Measurements from ENCODE around the gene VAPB. TPM values are rescaled to one million over a fixed set of nuclear protein-coding genes. Genes with fewer than 3 reads are reported as not detected.

The VAPB gene
- total RNA-seq, 1 donor from 2014 or later: 51.5 TPM

DNA sequence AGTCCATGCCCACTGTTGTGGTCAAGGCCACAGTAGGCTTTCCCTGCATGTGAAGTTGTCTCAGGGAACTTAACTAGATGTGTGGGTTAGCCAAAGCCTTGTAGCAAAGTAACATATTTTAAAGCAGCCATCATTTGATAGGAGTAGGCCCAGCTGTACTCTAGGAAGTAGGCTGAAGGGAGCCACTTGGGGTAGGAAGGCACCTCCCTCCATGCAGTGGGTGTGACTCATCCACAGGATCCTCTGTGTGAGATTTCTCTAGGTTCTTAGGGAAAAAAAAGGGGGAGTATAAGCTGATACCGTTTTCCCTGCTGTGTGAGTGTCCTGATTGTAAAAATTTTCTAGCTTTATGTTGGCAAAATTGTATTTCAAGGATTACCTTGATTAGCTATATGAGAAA, 44.7 kb downstream of the VAPB start:
- no peak for DNase-seq (ENCODE audit: low spot score)

DNA sequence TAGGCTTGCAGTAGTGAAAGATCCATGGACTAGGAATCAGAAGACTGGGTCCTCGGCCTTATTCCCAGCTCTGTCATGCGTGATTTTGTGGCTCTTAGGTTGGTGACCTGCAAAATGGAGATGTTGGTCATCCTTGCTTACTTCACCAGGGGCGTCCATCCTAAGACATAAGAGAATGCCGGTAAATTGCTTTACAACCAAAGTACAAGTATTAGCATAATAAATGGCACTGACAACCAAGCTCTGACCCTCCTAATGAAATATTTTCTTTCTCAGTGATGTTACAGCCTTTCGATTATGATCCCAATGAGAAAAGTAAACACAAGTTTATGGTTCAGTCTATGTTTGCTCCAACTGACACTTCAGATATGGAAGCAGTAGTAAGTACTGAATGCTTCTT, 45.3 kb downstream of the VAPB start:
- no peak for DNase-seq (ENCODE audit: low spot score)

DNA sequence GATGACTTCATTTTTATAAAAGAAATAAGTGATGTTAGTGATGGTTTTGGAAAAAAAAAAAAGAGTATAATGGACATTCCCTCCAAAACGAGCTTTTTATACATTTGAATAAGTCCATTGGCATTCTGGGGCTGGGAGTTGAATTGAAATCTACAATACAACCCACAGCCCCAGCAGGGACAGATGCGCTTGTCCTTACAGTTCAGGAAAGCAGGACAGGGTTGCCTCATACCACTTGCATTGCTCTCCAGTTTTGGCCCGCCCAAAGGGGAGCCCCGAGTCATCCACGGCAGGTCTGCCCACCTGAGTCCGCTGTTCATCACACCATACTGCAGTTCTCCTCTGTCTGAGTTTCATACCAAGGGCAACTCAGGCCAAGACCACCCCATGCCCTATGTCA, 46.2 kb downstream of the VAPB start:
- no peak for DNase-seq (ENCODE audit: low spot score)

DNA sequence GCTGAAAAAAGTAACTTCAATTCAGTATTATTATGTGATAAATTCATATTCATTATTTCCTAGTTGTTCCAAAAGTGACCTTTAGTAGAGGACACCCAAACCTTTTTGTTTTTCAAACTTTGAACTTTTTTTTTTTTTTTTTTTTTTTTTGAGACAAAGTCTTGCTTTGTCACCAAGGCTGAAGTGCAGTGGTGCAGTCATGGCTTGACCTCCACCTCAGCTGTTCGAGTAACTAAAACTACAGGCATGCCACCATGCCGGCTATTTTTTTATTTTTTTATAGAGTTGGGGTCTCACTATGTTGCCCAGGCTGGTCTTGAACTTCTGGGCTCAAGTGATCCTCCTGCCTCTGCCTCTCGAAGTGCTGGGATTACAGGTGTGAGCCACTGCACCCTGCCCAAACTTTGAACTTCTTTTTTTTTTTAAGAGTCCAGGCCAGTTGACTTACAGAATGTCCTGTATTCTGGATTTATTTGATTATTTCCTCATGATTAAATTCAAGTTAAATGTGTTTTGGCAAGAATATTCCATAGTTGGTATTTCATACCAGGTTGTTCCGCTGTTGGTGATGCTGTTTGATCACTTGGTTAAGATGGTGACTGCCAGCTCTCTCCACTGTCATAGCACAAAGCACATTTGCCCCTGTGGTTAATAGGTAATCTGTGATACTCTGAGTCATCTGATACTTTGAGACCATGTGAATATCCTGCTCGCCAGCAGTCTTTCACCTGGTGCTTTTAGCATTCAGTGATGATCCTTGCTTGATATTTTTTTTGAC, 48.0 kb downstream of the VAPB start:
- no peak for DNase-seq (ENCODE audit: low spot score)

DNA sequence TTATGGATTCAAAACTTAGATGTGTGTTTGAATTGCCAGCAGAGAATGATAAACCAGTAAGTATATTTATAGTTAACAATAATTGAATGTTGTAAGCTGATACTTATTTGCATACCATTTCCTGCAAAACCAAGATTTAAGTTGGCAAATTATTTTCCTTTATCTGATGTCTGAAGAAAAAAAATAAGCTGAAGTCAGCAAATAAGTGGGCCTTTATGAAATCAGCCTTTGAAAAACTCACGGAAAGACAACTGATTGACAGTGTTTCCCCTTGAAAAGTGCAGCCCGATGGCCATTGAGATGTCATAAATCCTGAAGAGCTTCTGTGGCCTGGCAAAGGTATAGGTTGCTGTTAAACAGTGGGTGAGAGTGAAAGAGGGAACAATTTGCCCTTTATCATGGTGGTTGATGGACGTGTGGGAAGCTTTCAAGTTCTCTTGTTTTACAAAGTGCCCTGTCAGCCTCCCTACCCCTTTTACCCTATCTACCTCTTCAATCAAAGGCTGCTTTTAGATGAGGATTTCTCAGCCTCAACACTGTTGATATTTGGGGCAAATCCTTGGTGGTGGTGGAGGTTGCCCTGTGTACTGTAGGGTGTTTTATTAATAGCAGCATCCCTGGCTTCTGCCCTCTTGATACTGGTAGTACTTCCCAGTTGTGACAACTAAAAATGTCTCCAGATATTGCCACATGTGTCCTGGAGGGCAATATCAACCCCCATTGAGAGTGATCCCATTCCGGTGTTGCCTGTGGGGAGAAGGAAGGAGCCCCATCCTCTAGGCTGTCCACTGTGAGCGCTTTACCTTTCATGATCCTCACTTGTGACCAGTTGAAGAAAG, 50.2 kb downstream of the VAPB start:
- no peak for DNase-seq (ENCODE audit: low spot score)

DNA sequence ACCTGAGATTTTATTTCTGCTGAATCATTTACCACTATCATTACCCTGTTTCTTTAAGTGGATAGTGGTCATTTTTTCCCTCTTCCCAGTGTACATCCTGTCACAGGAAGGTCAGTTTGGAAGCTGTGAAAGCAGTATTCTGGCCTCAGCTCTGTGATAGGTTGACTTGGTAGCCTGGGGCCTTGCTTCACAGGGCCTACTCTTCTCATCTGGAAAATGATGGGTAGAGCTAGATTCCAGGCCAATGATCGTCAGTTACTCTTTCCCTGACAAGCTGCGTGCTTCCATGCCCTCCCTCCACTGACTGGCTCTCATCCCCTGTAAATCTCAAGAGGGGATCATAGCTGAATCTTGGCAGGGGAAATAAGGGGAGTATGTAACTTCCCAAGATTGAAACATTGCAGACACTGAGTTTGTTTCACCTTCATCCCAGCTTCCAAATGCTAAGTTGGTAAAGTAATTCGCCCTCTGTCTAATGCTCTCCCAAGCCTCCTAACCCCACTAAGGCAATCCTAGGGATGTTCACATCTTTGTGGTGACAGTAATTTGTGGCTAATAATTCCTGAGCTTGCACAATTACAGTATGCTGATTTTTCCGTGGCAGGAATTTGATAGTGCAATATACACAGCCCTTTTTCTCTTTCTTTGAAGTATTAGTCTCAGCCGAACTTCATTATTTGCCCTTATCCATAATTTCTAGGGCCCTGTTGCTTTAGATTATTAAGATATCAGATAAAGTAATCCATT, 51.2 kb downstream of the VAPB start:
- DNase-seq (ENCODE audit: low spot score): no peak

DNA sequence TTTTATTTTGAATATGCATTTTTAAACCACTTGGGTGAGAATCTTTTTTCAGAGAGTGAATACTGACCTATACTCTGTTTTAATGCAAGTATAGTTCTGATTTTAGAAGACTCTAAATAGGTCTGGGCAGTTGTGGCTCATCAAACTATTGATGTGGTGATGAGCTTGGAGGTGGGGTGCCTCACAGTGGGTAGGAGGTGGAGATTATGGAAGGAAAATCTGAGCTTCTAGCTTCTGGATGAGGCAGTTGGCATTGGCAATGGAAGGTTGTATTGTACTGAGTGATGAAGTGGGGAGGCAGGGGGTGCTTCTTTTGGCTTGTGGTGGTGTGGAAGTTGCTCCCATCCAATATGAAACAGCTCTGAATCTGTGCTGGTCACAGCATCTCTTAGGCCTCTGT, 52.7 kb downstream of the VAPB start:
- DNase-seq (ENCODE audit: low spot score): no peak

DNA sequence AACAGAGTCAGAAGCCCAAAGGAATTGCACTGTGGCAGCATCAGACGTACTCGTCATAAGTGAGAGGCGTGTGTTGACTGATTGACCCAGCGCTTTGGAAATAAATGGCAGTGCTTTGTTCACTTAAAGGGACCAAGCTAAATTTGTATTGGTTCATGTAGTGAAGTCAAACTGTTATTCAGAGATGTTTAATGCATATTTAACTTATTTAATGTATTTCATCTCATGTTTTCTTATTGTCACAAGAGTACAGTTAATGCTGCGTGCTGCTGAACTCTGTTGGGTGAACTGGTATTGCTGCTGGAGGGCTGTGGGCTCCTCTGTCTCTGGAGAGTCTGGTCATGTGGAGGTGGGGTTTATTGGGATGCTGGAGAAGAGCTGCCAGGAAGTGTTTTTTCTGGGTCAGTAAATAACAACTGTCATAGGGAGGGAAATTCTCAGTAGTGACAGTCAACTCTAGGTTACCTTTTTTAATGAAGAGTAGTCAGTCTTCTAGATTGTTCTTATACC, 55.8 kb downstream of the VAPB start:
- DNase-seq (ENCODE audit: low spot score): no peak

DNA sequence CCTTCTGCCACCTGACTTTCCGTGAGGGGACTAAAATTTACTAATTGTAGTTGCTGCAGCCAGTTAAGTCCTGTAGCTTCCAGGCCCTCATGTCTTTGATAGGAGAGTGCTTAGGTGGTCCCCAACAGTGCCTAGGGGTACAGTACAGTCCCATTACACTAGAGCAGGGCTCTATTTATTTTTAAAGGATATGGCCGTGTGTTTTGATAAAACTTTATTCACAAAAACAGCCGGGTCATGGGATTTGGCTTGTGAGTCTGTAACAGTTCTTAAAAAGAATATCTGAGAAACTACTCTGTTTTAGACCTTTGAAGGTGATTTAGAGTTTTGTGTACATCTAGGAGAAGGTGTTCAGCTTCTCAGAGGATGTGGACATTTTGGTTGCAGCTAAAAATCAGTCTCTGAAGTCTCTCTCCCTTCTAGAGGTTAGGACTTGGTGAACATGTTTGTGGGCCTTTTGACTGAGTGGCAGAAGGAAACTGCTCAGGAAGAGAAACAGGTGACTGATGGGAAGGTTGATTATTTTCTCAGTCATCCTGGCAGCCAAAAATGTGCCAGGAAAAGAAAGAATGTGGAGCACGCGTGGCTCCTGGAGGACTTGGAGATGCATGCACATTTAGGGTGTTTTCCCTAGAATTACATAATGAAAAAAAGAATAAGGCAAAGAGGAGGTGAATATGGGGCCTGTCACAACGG, 57.4 kb downstream of the VAPB start:
- no peak for DNase-seq (ENCODE audit: low spot score)

DNA sequence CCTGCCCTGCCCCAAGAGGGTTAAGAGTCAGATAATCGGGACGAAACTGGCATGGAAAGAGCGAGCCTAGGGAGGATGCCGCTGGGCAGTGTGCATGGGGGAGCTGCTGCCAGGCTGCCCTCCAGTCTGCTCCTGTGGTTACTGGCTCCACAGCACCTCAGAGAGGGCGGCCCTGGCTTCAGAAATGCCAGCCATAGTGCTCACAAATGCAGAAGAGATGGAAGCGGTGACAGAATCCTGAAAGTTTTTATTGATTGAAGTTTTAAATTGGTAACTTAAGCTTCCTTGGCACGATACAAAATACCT, 57.9 kb downstream of the VAPB start:
- DNase-seq (ENCODE audit: low spot score): no peak

DNA sequence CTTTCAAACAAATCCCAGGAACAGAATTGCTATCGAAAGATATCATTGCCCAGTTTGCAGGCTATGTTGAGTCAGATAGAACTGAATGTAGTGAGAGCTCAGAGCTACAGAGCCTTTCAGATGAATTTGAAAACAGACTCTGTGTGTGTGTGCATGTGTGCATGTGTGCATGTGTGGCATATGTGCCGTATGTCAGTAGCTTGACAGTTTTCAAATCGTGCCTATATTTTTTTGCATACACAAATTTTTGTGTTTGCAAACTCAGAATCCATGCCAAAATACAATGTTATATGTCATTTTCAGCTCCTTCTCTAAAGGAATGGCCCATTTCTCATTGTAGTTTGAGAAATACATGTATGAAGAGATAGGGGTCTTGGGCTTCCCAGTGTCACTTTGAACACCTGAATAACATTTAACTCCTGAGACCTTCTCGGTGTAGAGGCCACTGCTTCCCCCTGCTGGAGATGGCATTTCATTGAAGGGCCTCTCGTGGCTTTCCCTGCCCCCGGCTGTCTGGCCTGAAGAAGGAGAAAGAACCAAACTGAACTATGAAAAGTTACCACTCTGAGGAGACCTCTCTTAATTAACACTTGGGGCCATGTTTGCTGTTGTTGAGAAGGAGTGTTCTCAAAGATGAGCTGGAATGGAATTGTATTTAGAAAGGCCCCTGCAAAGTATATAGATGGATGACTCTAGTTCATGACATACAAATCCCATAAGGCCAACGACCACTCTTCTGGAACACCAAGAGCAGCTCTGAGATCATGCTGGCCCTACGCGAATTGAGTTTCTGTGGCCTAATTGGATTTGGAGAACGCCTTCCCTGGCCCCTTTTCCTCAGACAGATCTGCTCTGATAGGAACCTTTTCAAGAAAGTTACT, 58.7 kb downstream of the VAPB start:
- DNase-seq (ENCODE audit: low spot score): no peak

DNA sequence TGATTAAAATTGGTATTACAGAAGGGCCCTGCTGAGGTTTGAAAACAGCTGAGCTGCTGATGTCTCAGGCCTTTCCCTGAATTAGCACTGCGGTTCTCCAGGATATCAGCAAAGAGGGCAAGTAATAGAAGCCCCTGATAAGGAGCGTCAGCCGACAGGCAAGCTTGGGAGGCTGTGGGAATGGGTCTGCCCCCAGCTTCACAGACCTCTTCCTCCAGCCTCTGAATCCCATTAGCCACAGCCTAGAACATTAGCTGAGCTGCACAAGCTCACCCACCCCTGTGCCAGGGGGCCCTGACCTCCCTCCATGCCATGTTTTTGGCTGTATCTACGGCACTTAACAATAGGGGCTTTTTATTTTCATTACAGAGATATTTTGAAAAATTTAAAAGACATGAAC, 59.9 kb downstream of the VAPB start:
- DNase-seq (ENCODE audit: low spot score): no peak

DNA sequence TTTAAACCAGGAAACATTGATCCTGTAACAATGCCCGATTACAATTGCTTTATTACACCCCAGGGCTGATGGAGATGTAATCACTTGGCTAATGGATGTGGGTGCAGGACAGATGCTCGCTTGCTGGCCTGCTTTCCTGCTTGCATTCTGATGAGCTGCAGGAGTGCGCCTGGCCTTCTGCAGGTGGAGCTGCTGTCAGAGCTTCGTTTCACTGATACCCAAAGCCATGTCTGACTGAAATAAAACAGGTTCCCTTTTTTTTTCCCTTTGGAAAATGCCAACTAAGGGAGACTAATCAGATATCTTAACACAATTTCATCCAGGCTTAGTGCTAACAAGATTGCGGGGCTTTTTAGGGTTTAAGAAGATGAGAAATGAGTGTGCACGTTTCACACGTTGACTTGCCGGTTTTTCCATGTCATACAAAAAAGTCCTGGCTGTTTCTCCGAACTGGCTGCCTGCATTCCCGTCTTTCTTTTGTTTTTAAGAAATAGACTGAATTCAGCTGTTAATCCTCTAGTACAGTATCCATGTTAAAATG, 60.7 kb downstream of the VAPB start:
- DNase-seq (ENCODE audit: low spot score): no peak

DNA sequence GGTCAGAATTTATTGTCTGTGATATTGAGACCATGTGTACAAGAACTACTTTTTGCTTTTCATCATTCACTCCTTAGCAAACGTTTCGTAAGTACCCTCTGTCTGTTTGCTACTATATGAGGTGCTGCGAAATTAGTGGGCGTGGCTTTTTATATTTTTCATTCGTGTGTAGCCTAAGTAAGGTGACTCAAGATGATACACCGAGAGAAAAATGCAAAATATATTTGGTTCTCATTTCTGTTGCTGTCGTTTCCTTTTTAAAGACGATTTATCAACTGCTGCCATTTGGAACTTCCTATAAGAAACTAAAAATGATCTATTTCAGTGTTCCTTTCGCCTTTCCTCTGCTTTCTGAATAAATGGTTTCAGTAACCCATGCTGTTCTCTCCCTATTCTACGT, 61.2 kb downstream of the VAPB start:
- no peak for DNase-seq (ENCODE audit: low spot score)

DNA sequence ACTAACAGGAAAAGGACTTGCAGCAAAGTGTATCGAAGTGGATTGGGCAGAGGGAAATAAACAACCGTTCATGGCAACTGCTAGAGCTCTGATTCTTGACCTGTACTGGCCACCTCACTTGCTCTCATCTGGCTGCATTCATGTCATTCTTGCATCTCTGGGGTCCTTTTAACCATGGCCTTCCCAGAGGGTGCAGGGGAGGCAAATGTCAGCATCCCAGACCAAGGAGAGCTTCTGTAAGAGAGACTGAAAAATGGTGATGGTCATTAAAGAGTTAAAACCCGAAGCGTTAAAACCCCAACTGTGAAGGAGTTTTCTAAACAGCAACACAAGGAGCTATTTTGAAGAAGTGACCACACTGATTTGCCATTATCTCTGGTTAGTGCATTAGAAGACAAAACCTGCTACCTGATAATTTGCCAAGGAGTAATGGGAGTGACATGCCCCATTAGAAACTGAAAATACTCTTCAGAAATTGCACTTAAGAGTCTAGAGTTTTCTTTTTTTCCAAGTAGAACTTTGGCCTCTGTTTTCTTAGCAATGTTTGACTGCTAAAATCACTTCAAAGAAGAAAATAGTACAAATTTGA, 63.7 kb downstream of the VAPB start:
- DNase-seq (ENCODE audit: low spot score): no peak

DNA sequence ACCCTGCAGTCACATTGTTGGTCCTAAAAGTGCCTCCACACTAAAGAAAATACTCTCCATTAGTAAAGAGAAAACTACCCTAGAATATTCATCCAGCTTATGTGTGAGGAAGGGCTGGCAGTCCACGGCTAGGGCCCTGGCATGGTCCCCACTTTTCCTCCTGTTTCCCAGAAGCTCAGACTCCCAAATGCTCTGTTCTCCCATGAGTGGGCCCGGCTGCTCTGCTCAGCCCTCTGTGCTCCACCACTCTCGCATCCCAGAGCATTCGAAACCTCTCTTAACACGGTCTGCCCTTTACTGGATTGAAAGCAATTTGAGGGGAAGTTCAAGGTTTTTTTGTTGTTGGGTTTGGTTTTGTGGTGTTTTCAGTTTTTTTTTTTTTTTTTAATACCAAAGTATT, 64.4 kb downstream of the VAPB start:
- DNase-seq (ENCODE audit: low spot score): no peak

DNA sequence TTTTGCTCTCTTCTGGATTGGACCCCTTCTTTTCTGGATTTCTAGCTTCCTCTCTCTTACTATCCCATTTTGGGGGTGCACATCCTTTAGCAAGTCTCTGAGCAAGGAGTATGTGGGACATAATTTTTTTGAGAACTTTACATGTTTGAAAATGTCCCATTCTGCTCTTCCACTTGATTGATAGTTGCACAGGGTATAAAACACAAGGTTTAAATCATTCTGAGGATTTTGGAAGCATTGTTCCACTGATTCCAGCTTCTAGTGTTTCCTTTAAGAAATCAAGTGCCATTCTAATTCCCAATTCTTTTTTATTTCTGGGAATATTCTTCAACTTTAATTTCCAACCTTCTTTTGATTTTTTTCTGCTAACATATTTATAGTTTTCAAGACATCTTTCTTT, 65.4 kb downstream of the VAPB start:
- no peak for DNase-seq (ENCODE audit: low spot score)

DNA sequence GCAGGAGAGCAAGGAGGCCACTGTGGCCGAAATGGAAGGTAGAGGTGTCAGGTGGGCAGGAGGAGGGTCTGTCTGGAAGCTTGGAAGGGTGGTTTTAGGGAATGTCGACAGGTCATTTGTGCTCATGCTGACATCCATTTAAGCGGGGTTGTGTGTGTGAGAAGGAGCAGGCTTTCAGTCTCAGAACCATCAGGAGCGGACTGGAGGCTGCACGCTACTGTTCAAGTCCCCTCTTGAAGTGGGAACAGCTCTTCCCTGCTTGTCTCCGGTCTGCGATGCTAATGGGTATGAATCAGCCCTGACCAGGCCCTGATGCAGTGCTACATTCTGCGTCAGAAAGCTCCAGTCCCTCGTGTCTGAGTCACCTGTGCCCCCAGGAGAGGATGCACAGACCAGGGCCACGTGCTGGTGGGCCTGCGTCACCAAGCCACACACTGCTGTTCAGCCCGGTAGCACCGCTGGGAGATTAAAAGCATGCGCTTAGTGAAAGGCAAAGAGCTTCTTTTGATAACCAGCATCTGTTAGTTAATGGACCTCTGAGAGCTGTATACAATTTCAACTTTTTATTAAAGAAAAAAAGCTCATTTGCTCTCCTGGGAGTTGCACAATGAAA, 68.2 kb downstream of the VAPB start:
- no peak for DNase-seq (ENCODE audit: low spot score)

DNA sequence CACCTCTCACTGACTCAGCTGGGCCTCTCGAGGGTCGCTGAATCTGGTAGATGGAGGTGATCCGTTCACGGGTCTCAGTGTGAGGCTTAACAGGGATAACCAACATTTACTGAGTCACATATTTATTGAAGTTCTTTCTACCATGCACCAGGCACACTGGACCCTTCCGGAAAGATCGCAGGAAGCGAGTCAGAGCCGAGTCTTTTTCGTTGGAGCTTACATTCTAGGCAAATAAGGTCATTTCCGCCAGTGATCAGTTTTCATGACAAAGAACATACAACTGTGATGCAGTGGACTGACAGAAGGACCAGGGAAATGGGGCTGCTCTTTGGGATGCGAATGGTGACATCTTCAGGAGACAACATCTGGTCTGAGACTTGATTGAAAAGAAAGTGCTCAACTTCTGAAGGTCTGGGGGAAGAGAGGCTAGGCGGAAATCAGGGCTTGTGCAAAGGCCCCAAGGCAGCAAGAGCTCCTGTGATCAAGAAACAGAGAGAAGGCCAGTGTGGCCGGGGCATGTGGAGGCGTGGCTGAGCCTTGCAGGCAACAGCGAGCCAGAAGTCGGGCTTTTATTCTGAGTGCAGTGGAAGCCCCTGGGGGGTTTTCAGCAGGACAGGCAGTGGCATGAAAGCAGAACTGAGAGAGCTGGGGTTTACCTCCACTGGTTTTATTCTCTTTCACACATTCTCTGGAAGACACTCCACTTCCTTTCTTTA, 69.5 kb downstream of the VAPB start:
- DNase-seq (ENCODE audit: low spot score): no peak
